K562 (cell line): ENCODE measurements around the gene COL4A2. TPM values are rescaled to one million over a fixed set of nuclear protein-coding genes. Genes with fewer than 3 reads are reported as not detected.

Experiments
- ATAC-seq: fragments of 200-7000 bp; cut with Tn5 transposase; 3 replicates; pipeline ENCODE4 v1.9.1; 2020; ENCODE audit warnings: moderate library complexity
- BruUV-seq: library from RNA; stranded (reverse); fragments of 400-500 nt; replicated peaks from 2 replicates; lab custom pipeline; 2021; lab: Mats Ljungman, UMichigan
- CTCF ChIA-PET: fragments of 300-600 bp; formaldehyde crosslinking; extraction: SDS; loops from one replicate; lab custom pipeline; 2021; ENCODE audit warnings: low intra/inter-chr PET ratio; lab: Yijun Ruan, JAX
- POLR2A ChIA-PET: fragments of 300-600, 350-650 bp; sonication (Branson Sonifier 250); formaldehyde crosslinking; extraction: SDS; loops from one replicate; lab custom pipeline; 2021; ENCODE audit warnings: antibody characterized with exemption, inconsistent platforms; lab: Yijun Ruan, JAX
- DNase-seq, 4 experiments: peaks; one replicate each; pipeline versions ENCODE4 v3.0.0 to v3.0.0-alpha.2; 2011 to 2018; ENCODE audit warnings: low spot score in 3 of 4, mixed read lengths in 3 of 4; ENCODE audit errors: extremely low read depth in 1 of 4
- FAIRE-seq: peaks from 2 replicates; lab custom pipeline; 2011; peaks lifted over from hg19 to GRCh38; lab: Jason Lieb, UNC
- H2AFZ ChIP-seq: 2 replicates; pipeline ENCODE4 v1.6.0; 2011; ENCODE audit warnings: low read depth, low read length, control low read depth, inconsistent platforms
- H3K27ac ChIP-seq: fragments of 200-600 bp; 3 replicates; pipeline ENCODE4 v1.8.0; 2011; ENCODE audit warnings: low read depth, mild to moderate bottlenecking, control low read depth, inconsistent platforms, low read length, moderate library complexity, mixed read lengths; ENCODE audit errors: extremely low read depth
- H3K27me3 ChIP-seq, 2 experiments: fragments of 300-600 bp in 1 of 2; 2 replicates in 1 of 2; 3 replicates in 1 of 2; pipeline versions ENCODE4 v1.6.0 to v1.8.0; 2011; ENCODE audit warnings: inconsistent platforms in 2 of 2, low read length in 2 of 2, mild to moderate bottlenecking in 1 of 2, mixed read lengths in 1 of 2, moderate library complexity in 1 of 2; ENCODE audit not compliant: control insufficient read depth in 2 of 2, insufficient read depth in 2 of 2
- H3K36me3 ChIP-seq: fragments of 300-600 bp; 3 replicates; pipeline ENCODE4 v1.8.0; 2011; ENCODE audit warnings: mild to moderate bottlenecking, low read length, inconsistent platforms; ENCODE audit not compliant: control insufficient read depth, insufficient read depth
- H3K4me1 ChIP-seq, 2 experiments: fragments of 200-600 bp in 1 of 2; replicated peaks in 1 of 2; 2 replicates in 1 of 2; 3 replicates in 1 of 2; pipeline versions ENCODE4 v1.5.1 to v1.8.0; 2011; ENCODE audit warnings: inconsistent platforms in 2 of 2, low read length in 2 of 2, mild to moderate bottlenecking in 1 of 2, mixed read lengths in 1 of 2, moderate library complexity in 1 of 2; ENCODE audit not compliant: control insufficient read depth in 2 of 2, insufficient read depth in 2 of 2
- H3K4me2 ChIP-seq: 2 replicates; pipeline ENCODE4 v1.6.1; 2011; ENCODE audit warnings: low read length, control low read depth, inconsistent platforms, mixed read lengths; ENCODE audit not compliant: insufficient read depth
- H3K4me3 ChIP-seq: fragments of 200-600 bp; sonication (generic), shearing (Covaris generic); 2 replicates; pipeline ENCODE4 v1.5.1; 2016; ENCODE audit warnings: control low read depth, inconsistent platforms
- H3K79me2 ChIP-seq: fragments of 200-600 bp; 3 replicates; pipeline ENCODE4 v1.8.0; 2011; ENCODE audit warnings: low read length, inconsistent platforms; ENCODE audit not compliant: control insufficient read depth, insufficient read depth
- H3K9ac ChIP-seq, 2 experiments: 2 replicates each; pipeline versions ENCODE4 v1.6.0 to v1.6.1; 2011; ENCODE audit warnings: low read depth in 2 of 2, low read length in 2 of 2, control low read depth in 1 of 2, inconsistent platforms in 1 of 2, mild to moderate bottlenecking in 1 of 2, mixed read lengths in 1 of 2; ENCODE audit not compliant: insufficient read depth in 1 of 2
- H3K9me1 ChIP-seq: one replicate; pipeline ENCODE4 v1.6.0; 2011; ENCODE audit warnings: inconsistent platforms, mild to moderate bottlenecking, low read length, moderate library complexity; ENCODE audit not compliant: control insufficient read depth, insufficient read depth
- H3K9me3 ChIP-seq: replicated peaks from 2 replicates; pipeline ENCODE4 v1.5.1; 2011; ENCODE audit warnings: low read depth, low read length, inconsistent platforms; ENCODE audit not compliant: control insufficient read depth, insufficient read depth
- H4K20me1 ChIP-seq: replicated peaks from 2 replicates; pipeline ENCODE4 v1.6.1; 2011; ENCODE audit warnings: low read length, inconsistent platforms, mixed read lengths; ENCODE audit not compliant: control insufficient read depth, insufficient read depth
- ARHGAP35 ChIP-seq: fragments of 450-650 bp; IDR thresholded peaks from 2 replicates; pipeline ENCODE4 v1.6.1; 2018; ENCODE audit not compliant: partially characterized antibody
- BCOR ChIP-seq: fragments of 450-650 bp; IDR thresholded peaks from 2 replicates; pipeline ENCODE4 v1.6.1; 2016
- CCAR2 ChIP-seq: fragments of 200-400 bp; formaldehyde crosslinking; IDR thresholded peaks from 2 replicates; pipeline ENCODE4 v1.6.1; 2017; ENCODE audit warnings: mild to moderate bottlenecking, low read depth, low read length
- CREB1 ChIP-seq, 2 experiments: sonication (generic) in 1 of 2; formaldehyde crosslinking in 1 of 2; IDR thresholded peaks; 2 replicates each; pipeline versions ENCODE4 v1.6.1 to v1.8.0; 2012 to 2022; ENCODE audit warnings: inconsistent platforms in 1 of 2, mild to moderate bottlenecking in 1 of 2, missing genetic modification reagents in 1 of 2, moderate library complexity in 1 of 2
- DDX20 ChIP-seq: fragments of 450-650 bp; IDR thresholded peaks from 2 replicates; pipeline ENCODE4 v1.6.1; 2016; ENCODE audit warnings: missing genetic modification characterization, low read depth, mild to moderate bottlenecking, missing compliant biosample characterization, moderate library complexity
- DIDO1 ChIP-seq: fragments of 450-650 bp; IDR thresholded peaks from 2 replicates; pipeline ENCODE4 v1.6.1; 2016; ENCODE audit warnings: low read depth, missing biosample characterization, missing genetic modification characterization
- DLX4 ChIP-seq: fragments of 250-450 bp; sonication (Bioruptor Pico); IDR thresholded peaks from 2 replicates; pipeline ENCODE4 v1.6.1; 2021; ENCODE audit warnings: mild to moderate bottlenecking
- FOXK1 ChIP-seq: sonication (generic); formaldehyde crosslinking; IDR thresholded peaks from 2 replicates; pipeline ENCODE4 v1.8.0; 2022; ENCODE audit warnings: missing genetic modification reagents, mild to moderate bottlenecking, borderline replicate concordance
- KDM5B ChIP-seq: fragments of 200-600 bp; sonication (generic); IDR thresholded peaks from 2 replicates; pipeline ENCODE4 v1.6.1; 2012; ENCODE audit warnings: low read depth, mild to moderate bottlenecking, moderate library complexity, low read length, control low read depth, inconsistent platforms; ENCODE audit not compliant: insufficient replicate concordance
- MCM7 ChIP-seq, 2 experiments: fragments of 450-650 bp; IDR thresholded peaks; 2 replicates each; pipeline ENCODE4 v1.6.1; 2016 to 2018
- MTA3 ChIP-seq: fragments of 450-650 bp; formaldehyde crosslinking; IDR thresholded peaks from 2 replicates; pipeline ENCODE4 v1.6.1; 2017; ENCODE audit warnings: mild to moderate bottlenecking, borderline replicate concordance
- MTF1 ChIP-seq: fragments of 250-450 bp; sonication (Bioruptor Pico); IDR thresholded peaks from 2 replicates; pipeline ENCODE4 v1.9.0; 2021; ENCODE audit warnings: moderate library complexity, mild to moderate bottlenecking, inconsistent platforms, borderline replicate concordance
- MYBL2 ChIP-seq, 2 experiments: fragments of 450-650 bp in 1 of 2; sonication (generic) in 1 of 2; formaldehyde crosslinking in 1 of 2; IDR thresholded peaks; 2 replicates each; pipeline versions ENCODE4 v1.6.1 to v1.8.1; 2017 to 2022; ENCODE audit warnings: borderline replicate concordance in 1 of 2, inconsistent platforms in 1 of 2, low read depth in 1 of 2, mild to moderate bottlenecking in 1 of 2, missing genetic modification reagents in 1 of 2, moderate library complexity in 1 of 2
- NCOA6 ChIP-seq: fragments of 450-650 bp; IDR thresholded peaks from 2 replicates; pipeline ENCODE4 v1.6.1; 2017; ENCODE audit warnings: mild to moderate bottlenecking
- NFE2 ChIP-seq: IDR thresholded peaks from 2 replicates; pipeline ENCODE4 v1.6.1; 2014; ENCODE audit warnings: antibody characterized with exemption, low read depth
- TCF3 ChIP-seq: sonication (generic); formaldehyde crosslinking; IDR thresholded peaks from 2 replicates; pipeline ENCODE4 v1.4.0; 2020; ENCODE audit warnings: mild to moderate bottlenecking, missing genetic modification reagents
- ZBTB8A ChIP-seq: fragments of 450-650 bp; IDR thresholded peaks from 2 replicates; pipeline ENCODE4 v1.6.1; 2018; ENCODE audit warnings: mild to moderate bottlenecking, moderate library complexity; ENCODE audit not compliant: partially characterized antibody
- ZNF134 ChIP-seq: fragments of 250-450 bp; sonication (Bioruptor Pico); conservative IDR thresholded peaks from 2 replicates; pipeline ENCODE4 v1.4.0; 2020
- ZNF592 ChIP-seq: fragments of 450-650 bp; IDR thresholded peaks from 2 replicates; pipeline ENCODE4 v1.6.1; 2017; ENCODE audit warnings: antibody characterized with exemption, mild to moderate bottlenecking
- WGBS: fragments of 100-300 bp; shearing (Covaris generic); methylation state at CpG from one replicate; pipeline ENCODE4 v1.1.6; 2016; ENCODE audit warnings: low coverage, mixed read lengths; ENCODE audit not compliant: insufficient coverage; ENCODE audit errors: missing lambda C conversion rate; 5-methylcytosine and 5-hydroxymethylcytosine counted together
- in situ Hi-C: fragments of 300-500 bp; cut with MboI; formaldehyde crosslinking; loops from 4 replicates; pipeline ENCODE4 v1.15.0; 2018; ENCODE audit warnings: inconsistent platforms, mixed read lengths
- intact Hi-C: fragments of 100-400 bp; cut with micrococcal nuclease; formaldehyde crosslinking; loops from 2 replicates; pipeline ENCODE4 v1.14.2; 2022
- polyA plus RNA-seq, 8 experiments: library from polyadenylated mRNA; depleted of rRNA in 4 of 8; stranded (reverse) in 5 of 8; unstranded in 3 of 8; fragments of >200 nt; fragmentation: Nextera tagmentation in 2 of 8; fragmentation: Illumina TruSeq in 1 of 8; extraction: Ambion mirVana in 2 of 8; extraction: Trizol in 1 of 8; gene quantifications; 2 replicates each; pipeline versions ENCODE4 v1.2.1 to v1.2.3, GENCODE V29; 2011 to 2014; ENCODE audit warnings: inconsistent platforms in 1 of 8, missing spikeins in 1 of 8
- total RNA-seq, 7 experiments: library from RNA; depleted of rRNA in 6 of 7; stranded (reverse); fragments of >200 nt in 6 of 7; fragmentation: Illumina TruSeq in 2 of 7; extraction: Trizol in 2 of 7; gene quantifications; 2 replicates each; pipeline versions ENCODE4 v1.2.1 to v1.2.3, GENCODE V29; 2011 to 2021; ENCODE audit warnings: low replicate concordance in 1 of 7

COL4A2 gene
- total and polyA plus RNA-seq, 9 of the 15 experiments (the other 6 are each of a cell fraction or from before 2014, with no cell fraction given) = 0.13 to 15.2 (median 8.1) TPM

GRCh38 chr13:110305949-110306339 is 1.1 kb upstream of the COL4A2 start:
- H3K4me3 ChIP-seq = no peak overlapping the region
- no peaks in the 10 kb centered on the region; a peak in 1 of 5 replicates for H3K4me1 ChIP-seq
- H3K36me3 ChIP-seq = no peaks in the 10 kb centered on the region
- H3K9ac ChIP-seq = no peak overlapping the region
- H4K20me1 ChIP-seq = no peaks in the 10 kb centered on the region
- H3K9me3 ChIP-seq = no peaks in the 10 kb centered on the region
- ChIA-PET CTCF (no interaction called here), POLR2A (interaction anchor here (0.7 kb wide), 1 partner anchor 59 kb away, joined by 3 read pairs; no protein-coding TSS in a partner anchor)
- no peak for ATAC-seq
- no peak for DNase-seq
- no peak overlapping the region for H3K27ac ChIP-seq
- no peak overlapping the region for H3K4me2 ChIP-seq
- no peaks in the 10 kb centered on the region for H3K79me2 ChIP-seq
- in situ Hi-C loops = no loop called here
- peaks cover 4 to 37% of the 10 kb centered on the region in 2 experiments; a peak in 4 of 5 replicates for H3K27me3 ChIP-seq
- H3K9me1 ChIP-seq = no peaks in the 10 kb centered on the region
- no peak overlapping the region for H2AFZ ChIP-seq
- 8% methylated on average over 6 of the region's 6 CpGs for WGBS
- TF ChIP-seq CREB1 (IDR thresholded peaks at IDR 0.05) (no peak), CREB1 (CRISPR knock-in tag; IDR thresholded peaks at IDR 0.05) (no peak), ZNF134 (no peak), ZNF592 (no peak), MYBL2 (IDR thresholded peaks at IDR 0.05; ENCODE audit: low read depth) (no peak), MYBL2 (CRISPR knock-in tag; IDR thresholded peaks at IDR 0.05; ENCODE audit: borderline replicate concordance) (no peak), ARHGAP35 (no peak), DDX20 (no peak), MTF1 (CRISPR knock-in tag) (no peak), KDM5B (no peak), ZBTB8A (no peak), NCOA6 (no peak), DIDO1 (no peak), MTA3 (no peak), FOXK1 (CRISPR knock-in tag) (no peak), TCF3 (CRISPR knock-in tag) (no peak), NFE2 (no peak), MCM7 (IDR thresholded peaks at IDR 0.05) (no peak), DLX4 (no peak), CCAR2 (no peak), BCOR (no peak)
- no TSS peak for BruUV-seq
- FAIRE-seq = no peak
- intact Hi-C loops = no loop called here
